GM18858 (cell line): Measurements from ENCODE around the gene PRKAG3.

Source experiments
- ATAC-seq: cut with Tn5 transposase; IDR thresholded peaks from one replicate; pipeline ENCODE4 v1.9.1; 2021; ENCODE audit not compliant: unreplicated experiment

The PRKAG3 gene

GRCh38 chr2:218831378-218831990, at the start of gene PRKAG3:
PRKAG3 (minus strand) TSS chr2:218831803.
- no peak for ATAC-seq

GRCh38 chr2:218880859-218881594, 49.4 kb upstream of the PRKAG3 start:
- no peak for ATAC-seq

GRCh38 chr2:218880102-218880858, 48.7 kb upstream of the PRKAG3 start, which contains the start of gene WNT10A:
WNT10A (plus strand) TSS chr2:218880852; CDS start chr2:218880996, 144 bp downstream.
- peak; percentile 54 for ATAC-seq

GRCh38 chr2:218879776-218880101, 48.1 kb upstream of the PRKAG3 start:
- no peak for ATAC-seq

- no peak for ATAC-seq
Measured at GRCh38 chr2:218878926-218879761, 47.5 kb upstream of the PRKAG3 start.

- ATAC-seq = no peak
Measured at GRCh38 chr2:218878486-218878885, 46.9 kb upstream of the PRKAG3 start.

- ATAC-seq = no peak
Measured at GRCh38 chr2:218877891-218878290, 46.3 kb upstream of the PRKAG3 start.

GRCh38 chr2:218877331-218877730, 45.7 kb upstream of the PRKAG3 start:
- ATAC-seq = no peak

- no peak for ATAC-seq
Measured at GRCh38 chr2:218876562-218877219, 45.1 kb upstream of the PRKAG3 start.

GRCh38 chr2:218875692-218876246, 44.2 kb upstream of the PRKAG3 start:
- ATAC-seq = no peak

GRCh38 chr2:218873359-218874194, 42.0 kb upstream of the PRKAG3 start:
- ATAC-seq = no peak

GRCh38 chr2:218872645-218873358, 41.2 kb upstream of the PRKAG3 start:
- ATAC-seq = no peak

- ATAC-seq = no peak
Measured at GRCh38 chr2:218871345-218872302, 40.0 kb upstream of the PRKAG3 start.

GRCh38 chr2:218870984-218871344, 39.4 kb upstream of the PRKAG3 start:
- ATAC-seq = no peak

- ATAC-seq = no peak
Measured at GRCh38 chr2:218869064-218869463, 37.5 kb upstream of the PRKAG3 start.

- no peak for ATAC-seq
Measured at GRCh38 chr2:218867900-218868299, 36.3 kb upstream of the PRKAG3 start.

GRCh38 chr2:218865999-218866398, 34.4 kb upstream of the PRKAG3 start:
- ATAC-seq = no peak

GRCh38 chr2:218865396-218865795, 33.8 kb upstream of the PRKAG3 start:
- ATAC-seq = no peak
